ENCODE results near the gene SPPL2C. TPM values are rescaled to one million over a fixed set of nuclear protein-coding genes. Genes with fewer than 3 reads are reported as not detected.

Gene SPPL2C
- total RNA-seq, 1 donor from 2014 or later, result not detected

- no peak for DNase-seq (ENCODE audit: low spot score)
- no peaks in the 10 kb centered on the region for H3K27me3 ChIP-seq
- no peak overlapping the region for H2AFZ ChIP-seq (replicated peaks)
- Mint-ChIP-seq H3K4me1 (peaks cover 35% of the 10 kb centered on the region), H3K36me3 (no peaks in the 10 kb centered on the region), H3K4me3 (no peak overlapping the region), H3K27me3 (ENCODE audit: insufficient read depth, low read depth) (peaks cover 9% of the 10 kb centered on the region), H3K27ac (peak overlapping the region; percentile 58), H3K9me3 (no peaks in the 10 kb centered on the region)
- no peaks in the 10 kb centered on the region for H3K79me2 ChIP-seq (ENCODE audit: low read depth)
- H3K4me1 ChIP-seq, result peaks cover 19% of the 10 kb centered on the region
- H3K9me3 ChIP-seq (ENCODE audit: low read depth), result no peaks in the 10 kb centered on the region
- no peaks in the 10 kb centered on the region for H3K36me3 ChIP-seq
- H3K27ac ChIP-seq, result no peak overlapping the region
- TF ChIP-seq CTCF (IDR thresholded peaks at IDR 0.05) (no peak), EZH2phosphoT487 (IDR thresholded peaks at IDR 0.05) (no peak), EZH2 (IDR thresholded peaks at IDR 0.05) (no peak)
- no peak overlapping the region for H3K9ac ChIP-seq
- H4K20me1 ChIP-seq (ENCODE audit: low read depth), result no peaks in the 10 kb centered on the region
- H3F3A ChIP-seq (ENCODE audit: low read depth), result no peaks in the 10 kb centered on the region
- peak overlapping the region; percentile 14 for H3K4me2 ChIP-seq
- H3K4me3 ChIP-seq, result no peak overlapping the region
Measured at GRCh38 chr17:45869676-45870341, 25.1 kb downstream of the SPPL2C start.

- no peak overlapping the region for H3K9ac ChIP-seq
- no peak overlapping the region for H3K4me3 ChIP-seq
- no peaks in the 10 kb centered on the region for H3K36me3 Mint-ChIP-seq
- H3K27ac ChIP-seq, result no peak overlapping the region
- no peak overlapping the region for H3K4me3 Mint-ChIP-seq
- H3K79me2 ChIP-seq (ENCODE audit: low read depth), result no peaks in the 10 kb centered on the region
- H3K9me3 Mint-ChIP-seq, result no peaks in the 10 kb centered on the region
- H3K4me1 Mint-ChIP-seq, result peaks cover 36% of the 10 kb centered on the region
- H3F3A ChIP-seq (ENCODE audit: low read depth), result no peaks in the 10 kb centered on the region
- DNase-seq (ENCODE audit: low spot score), result no peak
- TF ChIP-seq CTCF (IDR thresholded peaks at IDR 0.05), result no peak
- no peak for TF ChIP-seq EZH2phosphoT487 (IDR thresholded peaks at IDR 0.05)
- TF ChIP-seq EZH2 (IDR thresholded peaks at IDR 0.05), result no peak
- no peaks in the 10 kb centered on the region for H4K20me1 ChIP-seq (ENCODE audit: low read depth)
- peak overlapping the region; percentile 14 for H3K4me2 ChIP-seq
- H2AFZ ChIP-seq (replicated peaks), result no peak overlapping the region
- no peaks in the 10 kb centered on the region for H3K9me3 ChIP-seq (ENCODE audit: low read depth)
- peaks cover 19% of the 10 kb centered on the region for H3K4me1 ChIP-seq
- peak overlapping the region; percentile 58 for H3K27ac Mint-ChIP-seq
- H3K27me3 Mint-ChIP-seq (ENCODE audit: insufficient read depth, low read depth), result peaks cover 7% of the 10 kb centered on the region
- H3K36me3 ChIP-seq, result no peaks in the 10 kb centered on the region
- H3K27me3 ChIP-seq, result no peaks in the 10 kb centered on the region
Measured at GRCh38 chr17:45870342-45870974, 25.8 kb downstream of the SPPL2C start.

- H3K27me3 Mint-ChIP-seq (ENCODE audit: insufficient read depth, low read depth), result peaks cover 13% of the 10 kb centered on the region
- no peaks in the 10 kb centered on the region for H3K36me3 Mint-ChIP-seq
- no peaks in the 10 kb centered on the region for H4K20me1 ChIP-seq (ENCODE audit: low read depth)
- H3K79me2 ChIP-seq (ENCODE audit: low read depth), result no peaks in the 10 kb centered on the region
- peak; percentile 32 for DNase-seq (ENCODE audit: low spot score)
- H3K27ac ChIP-seq, result no peak overlapping the region
- no peaks in the 10 kb centered on the region for H3K36me3 ChIP-seq
- no peak overlapping the region for H2AFZ ChIP-seq (replicated peaks)
- no peaks in the 10 kb centered on the region for H3F3A ChIP-seq (ENCODE audit: low read depth)
- no peak overlapping the region for H3K27ac Mint-ChIP-seq
- peaks cover 36% of the 10 kb centered on the region for H3K4me1 Mint-ChIP-seq
- H3K27me3 ChIP-seq, result no peaks in the 10 kb centered on the region
- H3K9me3 Mint-ChIP-seq, result no peaks in the 10 kb centered on the region
- no peak overlapping the region for H3K4me3 ChIP-seq
- H3K4me3 Mint-ChIP-seq, result no peak overlapping the region
- H3K9ac ChIP-seq, result no peak overlapping the region
- H3K4me1 ChIP-seq, result peaks cover 19% of the 10 kb centered on the region
- H3K4me2 ChIP-seq, result no peak overlapping the region
- TF ChIP-seq EZH2phosphoT487 (IDR thresholded peaks at IDR 0.05) (no peak), EZH2 (IDR thresholded peaks at IDR 0.05) (no peak), CTCF (IDR thresholded peaks at IDR 0.05) (no peak)
- no peaks in the 10 kb centered on the region for H3K9me3 ChIP-seq (ENCODE audit: low read depth)
Measured at GRCh38 chr17:45871718-45872117, 27.0 kb downstream of the SPPL2C start.
